Neural cell (in vitro differentiated cells): ENCODE data around the gene CSNK1A1L. TPM values are rescaled to one million over a fixed set of nuclear protein-coding genes. Genes with fewer than 3 reads are reported as not detected.

ENCODE experiments used
- H2AFZ ChIP-seq: fragments of 200-600, 300-800 bp; sonication (generic), shearing (Covaris generic); 2 replicates; pipeline ENCODE4 v1.6.0; 2014; ENCODE audit warnings: low read depth, mild to moderate bottlenecking, antibody characterized with exemption, low read length, moderate library complexity
- H3F3A ChIP-seq: fragments of 200-600 bp; shearing (Covaris generic); 2 replicates; pipeline ENCODE4 v1.6.1; 2016; ENCODE audit warnings: mild to moderate bottlenecking, moderate library complexity, mixed read lengths, antibody characterized with exemption, low read length; ENCODE audit not compliant: insufficient read depth, poor library complexity, severe bottlenecking
- H3K27ac ChIP-seq: fragments of 200-600, 300-800 bp; sonication (generic), shearing (Covaris generic); 2 replicates; pipeline ENCODE4 v1.5.1; 2014; ENCODE audit warnings: mild to moderate bottlenecking, low read length, moderate library complexity
- H3K27me3 ChIP-seq: fragments of 300-800, 200-600 bp; sonication (generic), shearing (Covaris generic); 2 replicates; pipeline ENCODE4 v1.6.0; 2014; ENCODE audit warnings: mild to moderate bottlenecking, low read depth, low read length, moderate library complexity; ENCODE audit not compliant: insufficient read depth
- H3K36me3 ChIP-seq: fragments of 300-800, 200-600 bp; sonication (generic), shearing (Covaris generic); 2 replicates; pipeline ENCODE4 v1.5.1; 2014; ENCODE audit warnings: mild to moderate bottlenecking, antibody characterized with exemption, low read length, moderate library complexity; ENCODE audit not compliant: insufficient read depth
- H3K4me2 ChIP-seq: fragments of 300-800, 200-600 bp; sonication (generic), shearing (Covaris generic); 2 replicates; pipeline ENCODE4 v1.6.0; 2014; ENCODE audit warnings: mild to moderate bottlenecking, low read length
- H3K4me3 ChIP-seq: fragments of 300-800, 200-600 bp; sonication (generic), shearing (Covaris generic); 2 replicates; pipeline ENCODE4 v1.5.1; 2014; ENCODE audit warnings: mild to moderate bottlenecking, low read length, moderate library complexity
- H3K79me2 ChIP-seq: fragments of 200-600 bp; shearing (Covaris generic); replicated peaks from 2 replicates; pipeline ENCODE4 v1.6.0; 2014; ENCODE audit warnings: mild to moderate bottlenecking, low read length, moderate library complexity; ENCODE audit not compliant: insufficient read depth
- H3K9ac ChIP-seq: fragments of 300-800, 200-600 bp; sonication (generic), shearing (Covaris generic); 2 replicates; pipeline ENCODE4 v1.6.1; 2016; ENCODE audit warnings: mild to moderate bottlenecking, low read length, mixed read lengths
- H3K9me2 ChIP-seq: fragments of 200-600 bp; shearing (Covaris generic); 2 replicates; pipeline ENCODE4 v1.6.1; 2016; ENCODE audit warnings: mild to moderate bottlenecking, low read length, mixed read lengths; ENCODE audit not compliant: insufficient read depth
- H3K9me3 ChIP-seq: fragments of 200-600, 300-800 bp; sonication (generic), shearing (Covaris generic); 2 replicates; pipeline ENCODE4 v1.6.1; 2016; ENCODE audit warnings: mild to moderate bottlenecking, mixed run types, low read length, moderate library complexity, mixed read lengths
- H4K20me1 ChIP-seq: fragments of 200-600 bp; shearing (Covaris generic); 2 replicates; pipeline ENCODE4 v1.6.1; 2016; ENCODE audit warnings: mild to moderate bottlenecking, mixed run types; ENCODE audit not compliant: insufficient read depth
- EP300 ChIP-seq: fragments of 450-650 bp; conservative IDR thresholded peaks from 2 replicates; pipeline ENCODE4 v1.6.1; 2014; ENCODE audit warnings: antibody characterized with exemption, mild to moderate bottlenecking, moderate library complexity; ENCODE audit not compliant: poor library complexity, severe bottlenecking
- EZH2 ChIP-seq: fragments of 200-600, 300-800 bp; shearing (Covaris generic), sonication (generic); IDR thresholded peaks from 2 replicates; pipeline ENCODE4 v1.6.1; 2014; ENCODE audit warnings: antibody characterized with exemption, low read length, borderline replicate concordance, mild to moderate bottlenecking; ENCODE audit not compliant: insufficient read depth, poor library complexity, severe bottlenecking
- MXI1 ChIP-seq: fragments of 450-650 bp; conservative IDR thresholded peaks from 2 replicates; pipeline ENCODE4 v1.6.1; 2014; ENCODE audit warnings: antibody characterized with exemption, mild to moderate bottlenecking; ENCODE audit not compliant: poor library complexity, severe bottlenecking
- POLR2AphosphoS5 ChIP-seq: IDR thresholded peaks from 2 replicates; pipeline ENCODE4 v1.6.1; 2012
- RAD21 ChIP-seq: fragments of 450-650 bp; conservative IDR thresholded peaks from 2 replicates; pipeline ENCODE4 v1.6.1; 2014; ENCODE audit warnings: antibody characterized with exemption, mild to moderate bottlenecking, moderate library complexity
- REST ChIP-seq: IDR thresholded peaks from 2 replicates; pipeline ENCODE4 v1.6.1; 2012; ENCODE audit warnings: borderline replicate concordance
- SMC3 ChIP-seq: fragments of 450-650 bp; conservative IDR thresholded peaks from 2 replicates; pipeline ENCODE4 v1.6.1; 2014; ENCODE audit warnings: antibody characterized with exemption, mild to moderate bottlenecking, moderate library complexity; ENCODE audit not compliant: poor library complexity
- TAF1 ChIP-seq: IDR thresholded peaks from 2 replicates; pipeline ENCODE4 v1.6.1; 2012; ENCODE audit warnings: low read depth
- polyA plus RNA-seq: library from polyadenylated mRNA; depleted of rRNA; stranded (reverse); fragments of >200 nt; gene quantifications from 2 replicates; pipeline ENCODE4 v1.2.3, GENCODE V29; 2014
- TF ChIP-seq, protein P1 (sequence below): fragments of 450-650 bp; IDR thresholded peaks from 2 replicates; pipeline ENCODE4 v1.5.1; 2014; ENCODE audit warnings: antibody characterized with exemption, mild to moderate bottlenecking, moderate library complexity; ENCODE audit not compliant: poor library complexity, severe bottlenecking

CSNK1A1L gene
- polyA plus RNA-seq, 1 donor from 2014 or later: not detected

GRCh38 chr13:37134411-37135041, 29.1 kb upstream of the CSNK1A1L start:
- H3K9me2 ChIP-seq: no peaks in the 10 kb centered on the region
- no peaks in the 10 kb centered on the region for H3K27me3 ChIP-seq
- H3K4me2 ChIP-seq: no peak overlapping the region
- H2AFZ ChIP-seq: no peak overlapping the region
- no peaks in the 10 kb centered on the region for H3K9me3 ChIP-seq
- no peaks in the 10 kb centered on the region for H3K79me2 ChIP-seq
- TF ChIP-seq MXI1 (no peak), REST (no peak)
- H3K27ac ChIP-seq: no peak overlapping the region
- H3F3A ChIP-seq: no peaks in the 10 kb centered on the region
- no peaks in the 10 kb centered on the region for H4K20me1 ChIP-seq
- H3K4me3 ChIP-seq: no peak overlapping the region
- no peak overlapping the region for H3K9ac ChIP-seq
- no peaks in the 10 kb centered on the region for H3K36me3 ChIP-seq

- Histone ChIP-seq H3K4me3 (no peak overlapping the region), H3K36me3 (no peaks in the 10 kb centered on the region), H3K27me3 (no peaks in the 10 kb centered on the region), H3K4me2 (no peak overlapping the region), H3K27ac (no peak overlapping the region), H3K9ac (no peak overlapping the region), H3K9me3 (no peaks in the 10 kb centered on the region), H4K20me1 (no peaks in the 10 kb centered on the region), H3K9me2 (no peaks in the 10 kb centered on the region), H2AFZ (no peak overlapping the region), H3F3A (no peaks in the 10 kb centered on the region), H3K79me2 (no peaks in the 10 kb centered on the region)
- TF ChIP-seq MXI1 (no peak), RAD21 (no peak), EZH2 (no peak), REST (no peak), EP300 (no peak), SMC3 (no peak), POLR2AphosphoS5 (no peak), TAF1 (no peak)
- TF ChIP-seq, protein P1, sequence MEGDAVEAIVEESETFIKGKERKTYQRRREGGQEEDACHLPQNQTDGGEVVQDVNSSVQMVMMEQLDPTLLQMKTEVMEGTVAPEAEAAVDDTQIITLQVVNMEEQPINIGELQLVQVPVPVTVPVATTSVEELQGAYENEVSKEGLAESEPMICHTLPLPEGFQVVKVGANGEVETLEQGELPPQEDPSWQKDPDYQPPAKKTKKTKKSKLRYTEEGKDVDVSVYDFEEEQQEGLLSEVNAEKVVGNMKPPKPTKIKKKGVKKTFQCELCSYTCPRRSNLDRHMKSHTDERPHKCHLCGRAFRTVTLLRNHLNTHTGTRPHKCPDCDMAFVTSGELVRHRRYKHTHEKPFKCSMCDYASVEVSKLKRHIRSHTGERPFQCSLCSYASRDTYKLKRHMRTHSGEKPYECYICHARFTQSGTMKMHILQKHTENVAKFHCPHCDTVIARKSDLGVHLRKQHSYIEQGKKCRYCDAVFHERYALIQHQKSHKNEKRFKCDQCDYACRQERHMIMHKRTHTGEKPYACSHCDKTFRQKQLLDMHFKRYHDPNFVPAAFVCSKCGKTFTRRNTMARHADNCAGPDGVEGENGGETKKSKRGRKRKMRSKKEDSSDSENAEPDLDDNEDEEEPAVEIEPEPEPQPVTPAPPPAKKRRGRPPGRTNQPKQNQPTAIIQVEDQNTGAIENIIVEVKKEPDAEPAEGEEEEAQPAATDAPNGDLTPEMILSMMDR: no peak
Observed at GRCh38 chr13:37132211-37132610, 26.7 kb upstream of the CSNK1A1L start.
